ENCODE measurements around the gene C1QL2.

The C1QL2 gene

DNA sequence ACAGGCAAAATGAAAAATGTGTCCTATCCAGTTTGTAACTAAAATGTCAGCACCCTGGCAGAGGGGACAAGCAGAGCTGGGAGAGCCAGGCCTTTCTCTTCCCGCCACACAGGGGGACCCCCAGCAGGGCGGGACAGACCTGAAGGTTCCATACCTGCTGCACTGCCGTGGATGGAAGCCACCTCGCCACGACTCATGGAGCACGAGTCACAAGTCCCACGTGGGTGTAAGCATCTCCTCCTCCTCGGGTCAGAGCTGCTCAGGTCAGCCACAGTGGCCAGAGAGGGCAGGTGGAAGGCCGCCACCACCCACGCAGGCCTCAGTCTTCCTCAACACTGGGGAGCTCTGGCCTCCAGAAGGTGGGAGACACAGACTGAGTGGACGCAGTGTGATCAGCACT is 21.0 kb downstream of the C1QL2 start:
- no peak for DNase-seq (ENCODE audit: low spot score)

DNA sequence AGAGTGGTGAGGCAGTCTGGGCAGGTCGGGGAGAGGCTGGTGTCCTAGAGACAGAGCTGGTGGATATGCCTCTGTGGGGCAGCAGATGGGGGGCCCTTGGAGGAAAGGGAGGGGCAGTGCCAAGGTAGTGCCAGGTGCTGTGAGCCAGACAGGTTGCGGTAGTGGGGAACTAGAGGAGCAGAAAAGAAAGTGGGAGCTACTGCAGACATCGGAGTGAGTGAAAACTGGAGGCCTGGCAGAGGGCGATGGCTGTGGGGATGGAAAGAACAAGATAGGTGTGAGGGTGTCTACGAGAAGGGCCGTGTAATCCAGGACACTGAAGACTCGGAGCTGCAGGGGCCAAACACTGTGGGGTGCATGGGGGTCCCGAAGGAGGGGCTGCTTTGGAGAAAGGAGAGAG is 21.7 kb downstream of the C1QL2 start:
- no peak for DNase-seq (ENCODE audit: low spot score)

DNA sequence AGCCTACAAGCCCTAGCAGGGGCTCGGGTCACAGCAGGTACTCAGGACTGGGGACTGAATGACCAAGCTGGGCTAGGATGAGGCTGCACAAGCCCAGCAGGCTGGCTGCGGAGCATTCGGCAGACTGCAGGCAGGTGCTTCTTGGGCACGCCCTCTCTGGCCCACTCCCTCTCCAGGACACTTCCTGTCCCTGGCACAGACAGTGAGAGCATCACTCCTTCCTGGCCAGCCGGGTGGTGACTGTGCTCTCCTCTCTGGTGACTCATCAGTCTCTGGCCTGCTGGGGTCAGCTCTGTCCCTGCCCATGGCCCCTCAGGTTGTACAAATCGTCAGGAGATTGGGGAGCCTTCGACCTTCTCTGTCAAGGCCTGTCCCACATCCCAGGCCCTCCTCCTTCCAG is 22.5 kb downstream of the C1QL2 start:
- DNase-seq (ENCODE audit: low spot score), result no peak

DNA sequence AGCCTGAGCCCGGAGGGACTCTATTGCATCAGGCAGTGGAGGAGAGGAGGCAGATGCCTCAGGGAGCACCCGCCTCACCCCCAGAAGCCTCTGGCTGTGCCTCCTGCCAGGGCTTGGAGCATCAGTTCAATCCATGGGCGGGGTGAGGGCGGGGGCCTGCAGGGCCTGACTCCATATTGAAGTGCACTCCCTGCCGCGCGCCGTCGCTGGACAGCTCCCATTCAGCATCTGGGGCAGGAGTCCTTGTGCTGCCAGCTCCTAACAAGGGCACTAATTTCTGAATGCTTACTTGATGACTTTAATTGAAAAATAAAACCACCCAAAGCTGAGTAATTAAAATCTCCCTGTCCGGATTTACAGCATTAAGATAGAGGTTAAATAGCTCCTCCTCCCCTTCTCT is 23.8 kb downstream of the C1QL2 start:
- no peak for DNase-seq (ENCODE audit: low spot score)

DNA sequence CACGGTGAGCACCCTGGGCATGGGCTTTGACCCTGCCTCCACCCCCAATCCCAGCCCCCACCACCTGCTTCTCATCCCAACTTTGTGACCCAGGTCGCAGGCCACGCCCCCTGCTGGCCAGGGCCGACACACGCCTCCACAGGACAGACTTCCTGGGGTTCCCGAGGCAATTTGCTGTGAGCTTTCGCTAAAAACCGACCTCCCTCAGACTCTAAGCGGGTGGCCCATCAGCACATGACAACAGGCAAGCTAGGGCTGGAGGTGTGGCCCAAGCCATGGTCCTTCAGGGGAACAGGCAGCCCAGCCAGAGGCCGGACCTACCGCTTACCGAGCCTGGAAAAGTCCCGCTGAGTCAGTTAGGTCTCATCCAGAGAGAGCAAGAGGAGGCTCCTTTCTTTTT is 31.9 kb downstream of the C1QL2 start:
- DNase-seq (ENCODE audit: low spot score), result peak; percentile 64

DNA sequence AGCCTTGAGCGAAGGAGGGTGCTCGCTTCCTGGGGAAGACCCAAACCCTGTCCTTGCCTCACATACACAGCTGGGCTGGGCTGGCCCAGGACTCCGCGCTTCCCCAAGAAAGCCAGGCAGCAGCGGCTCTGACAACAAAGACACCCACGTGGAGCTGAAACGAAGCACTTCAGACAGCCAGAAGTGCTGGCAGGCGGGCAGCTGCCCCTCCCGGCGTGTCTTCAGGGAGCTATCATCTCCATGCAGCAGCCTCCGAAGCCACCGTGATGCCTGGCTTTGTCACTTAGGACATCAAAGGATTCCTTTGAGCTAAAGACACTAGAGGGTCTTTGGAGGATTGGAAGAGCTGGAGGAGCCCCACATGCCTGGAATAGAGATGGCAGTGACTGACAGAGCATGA is 35.2 kb downstream of the C1QL2 start:
- DNase-seq (ENCODE audit: low spot score), result no peak

DNA sequence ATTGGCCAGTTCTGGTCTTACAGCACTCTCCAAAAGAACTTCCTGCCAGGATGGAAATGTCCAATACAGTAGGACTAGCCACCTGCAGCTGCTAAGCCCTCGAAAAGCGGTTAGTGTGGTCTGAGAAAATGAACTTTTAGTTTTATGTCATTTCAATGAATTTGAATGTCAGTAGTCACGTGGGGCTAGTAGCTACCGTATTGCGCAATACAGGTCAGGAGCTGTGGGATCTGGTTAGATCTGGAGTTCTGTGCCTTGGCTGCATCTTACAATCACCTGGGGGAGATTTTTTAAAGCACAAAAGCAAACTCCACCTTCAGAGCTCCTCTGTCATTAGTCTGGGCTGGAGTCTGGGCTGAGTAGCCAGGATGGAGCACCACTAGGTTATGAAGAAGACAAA is 35.9 kb downstream of the C1QL2 start:
- no peak for DNase-seq (ENCODE audit: low spot score)

DNA sequence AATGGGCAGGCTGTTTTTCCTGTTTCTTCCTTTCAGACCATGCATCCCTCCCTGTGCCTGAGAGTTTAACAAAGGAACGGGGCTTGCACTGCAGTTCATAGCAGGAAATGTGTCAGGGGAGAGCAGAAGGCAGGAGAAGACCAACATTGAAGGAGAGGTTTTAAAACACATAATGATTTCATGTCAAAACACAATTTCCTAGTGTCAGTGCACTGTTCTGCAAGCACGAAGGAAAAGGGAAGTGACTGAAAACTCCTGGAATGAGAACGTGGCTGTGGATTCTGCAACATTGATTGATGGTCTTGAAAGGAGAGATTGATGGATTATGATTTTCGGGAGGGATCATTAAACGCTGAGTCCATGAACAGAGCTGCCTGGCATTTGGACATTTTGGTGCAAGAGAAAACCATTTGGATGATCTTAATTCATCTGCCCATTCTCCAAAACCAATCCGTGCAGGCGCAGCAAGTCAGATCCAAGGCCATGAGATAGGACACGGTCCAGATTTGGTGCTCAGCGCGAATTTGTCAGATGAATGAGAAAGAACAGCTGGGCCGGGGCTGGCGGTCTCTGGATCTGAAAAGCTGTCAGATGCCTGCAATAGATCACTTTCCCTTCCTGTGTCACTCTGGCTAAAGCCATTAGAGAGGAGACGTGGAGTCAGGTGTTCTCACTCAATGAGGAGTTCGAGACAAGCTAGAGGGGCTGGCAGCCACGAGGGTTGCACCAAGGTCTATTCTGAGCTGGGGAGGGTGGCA is 38.4 kb downstream of the C1QL2 start:
- DNase-seq (ENCODE audit: low spot score), result no peak

DNA sequence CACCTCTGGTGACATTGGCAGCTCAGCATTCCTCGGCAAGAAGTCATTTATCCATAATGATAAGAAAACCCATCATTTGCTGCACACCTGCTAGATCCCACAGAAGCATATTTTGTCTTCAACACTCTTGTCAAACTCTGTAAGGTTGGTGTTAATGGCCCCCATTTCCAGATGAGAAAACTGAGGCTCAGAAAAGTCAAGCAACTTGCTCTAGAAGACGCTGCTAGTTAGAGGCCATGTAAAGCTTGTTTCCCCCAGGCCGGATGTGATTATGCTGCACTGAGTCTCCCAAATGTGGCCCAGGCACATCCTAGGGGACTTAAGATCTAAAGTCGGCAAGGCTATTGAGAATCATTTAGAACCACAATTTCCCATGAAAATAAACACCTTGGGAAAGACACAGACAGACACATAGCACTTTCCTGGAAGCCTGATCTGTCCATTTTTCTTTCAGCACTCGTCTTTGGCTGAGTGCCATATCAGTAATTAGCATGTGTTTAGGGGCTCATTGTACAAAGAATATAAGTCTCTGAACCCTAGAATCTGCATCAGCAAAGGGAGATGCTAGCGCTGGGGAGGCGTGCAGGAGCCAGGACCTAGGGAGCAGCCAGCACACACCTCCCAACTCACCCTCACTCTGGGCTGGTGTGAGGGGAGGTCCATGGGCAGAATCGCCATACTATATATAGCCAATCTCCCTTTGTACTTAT is 39.3 kb downstream of the C1QL2 start:
- no peak for DNase-seq (ENCODE audit: low spot score)

DNA sequence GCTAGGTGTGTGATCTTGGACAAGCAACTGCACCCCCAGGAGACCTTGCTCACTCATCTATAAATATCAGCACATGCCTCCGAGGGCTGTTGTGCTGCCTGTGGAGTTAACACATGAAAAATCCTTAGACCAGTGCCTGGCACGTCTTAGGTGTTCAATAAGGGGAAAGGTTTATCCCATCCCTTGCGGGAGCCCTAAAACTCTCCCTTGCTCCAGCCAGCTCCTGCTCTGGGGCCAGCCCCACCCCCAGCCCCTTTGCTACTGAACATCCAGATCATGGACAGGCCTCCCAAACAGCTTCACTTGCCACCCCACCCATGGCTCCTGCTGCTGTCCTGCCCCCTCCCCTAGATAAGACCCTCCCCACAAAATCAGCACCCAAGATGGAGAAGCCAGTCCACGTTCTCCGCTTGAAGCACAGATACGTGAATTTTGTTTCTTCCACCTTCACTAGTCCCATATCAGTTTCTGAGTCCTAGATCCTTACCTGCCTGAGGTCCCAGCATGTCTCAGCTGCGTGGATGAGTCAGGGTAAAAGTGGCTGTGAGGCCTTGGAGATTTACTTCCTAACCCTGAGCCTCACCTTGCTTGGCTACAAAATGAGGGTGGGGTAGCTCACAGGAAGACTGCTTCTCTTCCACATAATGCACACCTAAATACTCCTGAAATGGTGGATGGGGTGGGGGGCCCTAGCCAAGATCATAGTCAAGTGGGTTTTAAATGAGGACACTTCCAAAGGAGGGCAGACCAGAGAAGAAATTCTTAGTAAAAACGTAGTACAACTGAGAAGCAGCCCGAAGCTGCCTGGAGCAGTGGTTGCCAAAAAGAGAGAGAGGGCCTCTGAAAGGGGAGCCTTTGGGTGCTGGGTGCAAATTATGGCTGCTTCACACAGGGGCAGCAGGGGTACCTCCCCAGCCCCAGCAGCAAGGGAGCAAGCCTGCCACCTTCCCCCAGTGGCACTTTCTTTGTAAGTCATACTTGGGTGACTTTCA is 40.4 kb downstream of the C1QL2 start:
- DNase-seq (ENCODE audit: low spot score), result no peak

DNA sequence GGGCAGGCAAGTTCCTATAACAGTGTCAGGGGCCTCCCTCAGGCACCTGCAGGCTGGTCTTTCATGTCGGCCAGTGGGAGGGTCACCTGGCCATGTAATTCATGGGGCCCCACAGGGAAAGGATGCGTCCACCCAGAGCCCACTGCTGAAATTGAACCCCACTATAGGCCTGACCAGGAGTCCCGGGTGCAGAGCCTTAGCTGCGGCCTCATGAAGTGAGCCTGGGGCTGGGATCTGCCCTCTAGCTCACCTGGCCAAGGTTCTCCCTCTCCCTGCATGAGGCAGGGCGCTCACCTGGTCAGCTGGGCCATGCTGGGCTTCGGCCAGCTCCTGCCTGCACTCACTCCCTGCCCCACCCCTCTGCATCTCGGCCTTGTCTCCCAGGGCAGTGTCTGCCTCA is 41.1 kb downstream of the C1QL2 start:
- DNase-seq (ENCODE audit: low spot score), result no peak

DNA sequence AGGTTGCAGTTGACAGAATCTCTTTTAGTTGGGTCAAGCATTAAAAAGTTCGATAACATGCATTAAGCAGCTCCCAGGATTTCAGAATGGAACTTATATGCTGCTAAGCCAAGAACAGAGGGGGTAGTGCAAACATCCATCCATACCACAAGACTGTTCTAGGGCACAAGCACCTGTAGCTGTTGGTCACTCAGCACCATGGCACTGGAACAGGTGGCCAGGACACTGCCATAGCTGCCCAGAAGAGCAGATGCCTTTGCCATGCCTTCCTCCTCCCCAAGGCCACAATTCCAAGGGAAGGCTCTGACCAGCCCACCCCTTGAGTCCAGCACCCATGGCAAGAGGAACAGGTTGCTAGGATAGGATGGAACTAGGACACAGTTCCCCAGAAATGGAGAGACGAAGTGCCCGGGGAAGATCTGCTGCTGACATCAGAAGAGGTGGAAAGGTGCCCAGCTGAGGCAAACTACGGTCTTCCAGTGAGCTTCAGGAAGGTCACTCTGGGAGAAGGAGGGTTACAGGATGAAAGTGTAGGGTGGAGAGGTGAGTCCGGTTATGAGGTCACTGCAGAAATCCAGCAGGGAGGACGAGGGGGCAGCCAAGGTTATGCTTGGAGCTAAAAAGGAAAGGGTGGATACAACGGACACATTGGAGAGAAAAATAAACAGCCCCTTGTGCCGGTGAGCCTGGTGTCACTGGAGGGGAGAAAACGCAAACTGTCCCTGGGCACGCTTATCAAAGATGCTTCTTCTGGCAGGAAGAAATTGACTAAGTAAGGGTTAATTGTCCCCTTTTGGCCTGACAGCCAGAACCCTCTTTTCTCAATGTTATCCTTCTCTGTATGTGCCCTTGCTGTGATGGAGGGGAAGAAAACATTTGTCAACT is 41.9 kb downstream of the C1QL2 start:
- DNase-seq (ENCODE audit: low spot score), result no peak

DNA sequence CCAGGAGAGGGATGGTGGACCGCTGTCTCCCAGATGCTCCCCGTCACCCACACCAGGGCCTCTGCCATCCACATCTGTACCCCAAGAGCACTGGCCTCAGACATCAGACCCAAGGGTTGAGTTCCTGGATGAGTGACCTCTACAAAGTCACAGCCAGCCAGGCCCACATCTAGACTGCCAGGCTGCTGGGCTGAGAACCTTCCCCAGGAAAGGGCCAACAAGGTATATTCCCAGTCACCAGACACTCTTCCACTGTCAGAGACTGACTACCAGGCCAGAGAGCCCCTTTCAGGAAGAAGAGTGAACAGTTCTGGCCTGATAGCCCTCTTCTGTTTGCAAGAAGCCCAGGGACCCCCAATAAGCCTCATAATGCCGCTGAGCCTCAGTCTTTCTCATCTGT is 44.3 kb downstream of the C1QL2 start:
- DNase-seq (ENCODE audit: low spot score), result no peak

DNA sequence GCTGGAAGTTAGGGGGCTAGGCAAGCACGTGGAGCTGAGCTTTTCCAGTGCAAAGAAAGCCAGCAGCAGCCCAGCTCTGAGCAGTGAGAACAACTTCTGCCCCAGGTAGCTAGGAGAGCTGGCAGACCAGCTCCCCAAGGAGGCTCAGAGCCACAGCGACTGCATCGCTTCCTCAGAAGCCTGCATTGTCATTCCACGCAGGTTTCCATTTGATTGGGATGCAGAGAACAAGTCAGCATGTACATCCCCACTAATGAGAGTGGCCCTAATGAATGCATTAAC is 45.1 kb downstream of the C1QL2 start:
- DNase-seq (ENCODE audit: low spot score), result no peak

DNA sequence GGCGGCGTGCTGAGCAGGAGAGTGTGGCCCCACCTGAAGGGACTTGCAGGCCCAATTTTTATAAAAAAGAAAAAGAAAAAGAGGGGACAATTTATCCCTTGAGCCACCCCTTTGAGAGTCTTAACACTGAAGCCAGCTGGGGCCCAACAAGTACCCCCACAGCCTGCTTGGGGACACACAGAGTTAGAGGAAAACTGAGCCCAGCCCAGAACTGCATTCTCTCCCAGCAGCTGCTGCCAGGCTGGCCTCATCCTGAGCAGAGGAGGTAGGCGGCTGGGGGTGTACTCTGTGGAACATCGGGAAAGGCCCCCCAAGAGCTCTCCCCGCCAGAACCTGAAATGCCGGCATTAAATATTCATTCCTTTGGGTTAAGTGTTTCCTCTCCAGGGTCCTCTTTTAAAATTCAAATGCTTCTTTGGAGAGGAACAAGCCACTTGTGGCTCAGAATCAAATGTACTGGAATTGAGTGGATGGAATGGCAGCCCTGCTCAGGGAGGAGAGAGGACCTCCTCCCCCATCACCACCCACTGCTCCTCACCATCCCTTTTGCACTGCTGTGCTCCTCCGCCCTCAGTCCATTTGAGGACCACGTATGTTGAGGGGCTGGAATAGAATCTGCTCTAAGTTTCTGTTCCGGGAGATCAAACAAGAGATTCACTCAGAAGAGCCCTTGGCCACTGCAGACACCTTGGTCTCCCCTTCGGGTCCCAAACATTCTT is 45.6 kb downstream of the C1QL2 start:
- no peak for DNase-seq (ENCODE audit: low spot score)

DNA sequence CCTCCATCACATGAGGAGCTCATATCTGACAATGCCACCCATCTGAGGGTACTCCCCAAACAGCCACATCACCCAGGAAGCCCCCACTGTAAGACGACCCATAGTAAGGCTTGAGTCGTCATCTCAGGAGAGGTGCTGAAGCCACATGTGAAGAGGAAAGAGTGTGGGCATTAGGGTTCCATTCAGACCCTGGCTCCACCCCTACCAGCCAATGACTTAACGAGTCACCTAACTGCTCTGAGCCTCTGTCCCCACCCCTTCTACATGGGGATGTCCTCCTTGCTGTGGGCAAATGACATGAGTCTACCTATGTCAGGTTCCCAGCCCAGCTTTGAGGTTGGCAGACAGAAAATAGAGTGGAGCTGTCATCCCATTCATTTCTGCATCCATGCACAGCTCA is 46.3 kb downstream of the C1QL2 start:
- no peak for DNase-seq (ENCODE audit: low spot score)

DNA sequence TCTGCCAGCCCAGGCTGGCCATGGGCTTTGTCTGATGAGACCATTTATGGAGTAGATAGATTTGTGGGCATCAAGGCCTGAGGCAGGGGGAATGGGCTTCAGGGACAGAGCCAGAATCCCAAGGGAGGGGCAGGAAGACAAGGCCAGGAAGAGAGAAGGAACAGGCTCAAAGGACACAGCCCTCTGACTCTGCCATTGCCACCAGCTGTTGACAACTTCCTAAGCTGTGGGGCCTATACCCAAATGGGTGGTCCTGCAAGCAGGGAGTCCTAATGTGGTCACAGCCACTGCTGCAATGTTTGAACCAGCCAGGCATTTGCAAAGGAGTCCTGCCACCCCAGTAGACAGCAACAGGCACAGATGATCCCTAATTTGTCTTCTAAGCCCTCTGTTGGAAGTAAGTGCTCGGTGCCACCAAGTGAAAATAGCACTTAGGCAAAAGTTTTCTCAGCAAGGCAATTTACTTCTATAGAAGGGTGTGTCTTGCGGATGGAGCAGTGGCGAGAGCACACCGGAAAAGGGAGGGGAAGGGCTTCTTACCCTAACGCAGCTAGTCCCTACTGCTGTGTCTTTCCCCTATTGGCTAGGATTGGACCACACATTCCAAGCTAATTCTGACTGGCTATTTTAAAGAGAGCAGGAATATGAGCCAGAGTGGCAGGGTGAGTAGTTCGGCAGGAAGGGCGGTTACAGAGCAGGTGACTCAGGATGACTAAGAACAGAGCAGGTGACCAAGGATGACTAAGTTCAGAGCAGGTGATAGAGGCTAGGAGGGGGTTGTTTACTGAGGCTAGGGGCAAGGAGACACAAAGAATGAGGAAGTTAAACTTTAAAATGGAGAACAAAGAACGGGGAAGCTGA is 47.2 kb downstream of the C1QL2 start:
- no peak for DNase-seq (ENCODE audit: low spot score)

DNA sequence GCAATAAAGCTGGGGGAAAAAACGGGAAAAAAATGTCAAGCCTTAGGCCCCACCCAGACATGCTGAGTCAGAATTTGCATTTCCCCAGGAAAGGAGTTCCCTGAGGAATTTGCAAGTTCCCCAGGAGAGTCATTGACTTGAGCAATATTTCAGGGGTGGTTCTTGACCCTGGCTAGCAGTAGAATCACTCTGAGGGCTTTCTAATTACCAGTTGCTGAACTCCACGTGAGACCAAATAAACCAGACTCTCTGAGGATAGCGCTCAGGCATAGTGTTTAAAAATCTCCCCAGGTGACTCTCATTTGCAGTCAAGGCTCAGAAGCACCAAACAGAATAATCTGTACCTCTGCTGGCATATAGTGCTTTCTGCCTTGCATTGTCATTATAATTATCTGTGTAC is 48.7 kb downstream of the C1QL2 start:
- DNase-seq (ENCODE audit: low spot score), result no peak

DNA sequence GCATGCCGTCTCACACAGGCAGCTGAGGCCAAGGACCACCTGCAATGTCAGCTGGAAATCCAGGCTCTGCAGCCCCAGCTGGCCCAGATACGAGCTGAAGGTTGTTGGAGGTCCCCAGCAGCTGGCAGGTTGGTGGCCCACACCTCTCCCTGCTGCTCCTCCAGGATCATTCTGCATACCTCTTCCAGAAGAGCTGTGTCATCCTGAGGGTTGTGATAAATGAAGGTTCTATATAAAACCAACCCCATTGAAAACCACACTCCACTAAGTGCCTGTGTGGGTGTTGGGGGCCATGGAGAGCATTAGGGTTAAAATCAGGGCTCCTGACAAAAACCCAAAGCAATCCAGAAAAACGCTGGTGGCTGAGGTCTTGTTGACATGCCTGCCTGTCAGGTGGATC is 50.4 kb downstream of the C1QL2 start:
- no peak for DNase-seq (ENCODE audit: low spot score)

DNA sequence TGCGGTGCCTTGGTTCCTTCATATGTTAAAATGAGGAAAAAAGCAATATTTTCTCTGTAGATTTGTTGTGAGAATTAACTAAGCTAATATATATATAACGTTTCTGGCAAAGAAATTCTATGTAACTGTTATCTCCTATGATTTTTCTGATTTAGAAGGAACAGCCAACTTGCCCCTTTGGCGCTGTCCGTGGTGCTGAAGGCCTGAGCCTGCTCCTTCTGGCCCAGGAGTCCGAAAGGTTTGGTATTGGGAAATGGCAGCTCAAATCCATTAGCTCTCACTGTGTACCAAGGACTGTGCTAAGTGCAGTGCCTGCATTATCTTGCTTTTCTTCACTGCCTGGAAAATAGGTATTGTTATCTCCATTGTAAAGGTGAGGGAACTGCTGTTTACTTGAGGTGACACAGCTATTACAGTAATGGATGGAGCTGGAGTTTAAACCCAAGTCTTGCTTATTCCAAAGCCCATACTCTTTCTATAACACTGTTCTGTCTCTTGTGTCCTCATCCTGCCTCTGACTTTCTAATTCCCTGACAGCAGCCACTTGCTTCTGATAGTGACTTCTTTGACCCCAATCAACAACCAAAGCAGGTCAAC is 52.2 kb downstream of the C1QL2 start:
- DNase-seq (ENCODE audit: low spot score), result no peak
